ENCODE data around the gene TMEM253. TPM values are rescaled to one million over a fixed set of nuclear protein-coding genes. Genes with fewer than 3 reads are reported as not detected.

Gene TMEM253
- total and polyA plus RNA-seq, 5 experiments from 2014 or later, result not detected

DNA sequence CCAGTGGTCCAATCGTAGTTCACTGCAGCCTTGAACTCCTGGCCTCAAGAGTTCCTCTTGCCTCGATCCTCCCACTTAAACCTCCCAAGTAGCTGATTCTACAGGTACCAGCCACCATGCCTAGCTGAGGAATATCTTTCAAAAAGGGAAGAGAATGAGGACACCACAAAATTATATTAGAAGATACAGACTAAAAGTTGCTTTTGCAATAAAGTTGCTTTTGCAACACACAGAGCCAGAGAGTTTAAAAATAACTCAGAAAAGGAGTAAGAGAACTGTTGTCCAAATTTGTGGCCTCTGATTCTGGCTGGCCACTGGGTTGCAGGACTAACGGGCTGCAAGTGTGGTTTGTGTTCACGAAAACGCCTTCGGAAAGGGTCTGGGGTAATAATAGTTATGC lies 19.8 kb downstream of the TMEM253 start:
- DNase-seq, result no peak
- no peak for ATAC-seq
- Mint-ChIP-seq H3K36me3 (peaks cover 0 to 8% (median 7%) of the 10 kb centered on the region in 3 donors), H3K27me3 (peaks cover 6 to 21% (median 14%) of the 10 kb centered on the region in 5 donors), H3K4me3 (no peak overlapping the region), H3K4me1 (no peaks in the 10 kb centered on the region), H3K9me3 (peaks cover 0 to 20% (median 5%) of the 10 kb centered on the region in 9 donors), H3K27ac (no peak overlapping the region)
- POLR2A ChIA-PET, result no interaction called here

- H3K9me3 Mint-ChIP-seq, result peaks cover 0 to 20% (median 5%) of the 10 kb centered on the region in 9 donors
- H3K27me3 Mint-ChIP-seq, result peaks cover 8 to 22% (median 16%) of the 10 kb centered on the region in 5 donors
- H3K36me3 Mint-ChIP-seq, result peaks cover 0 to 8% (median 7%) of the 10 kb centered on the region in 3 donors
- no peaks in the 10 kb centered on the region for H3K4me1 Mint-ChIP-seq
- POLR2A ChIA-PET, result no interaction called here
- H3K4me3 Mint-ChIP-seq, result no peak overlapping the region
- DNase-seq (no peak), ATAC-seq (no peak)
- H3K27ac Mint-ChIP-seq, result no peak overlapping the region
Observed at GRCh38 chr14:21121122-21121521, 20.3 kb downstream of the TMEM253 start.

GRCh38 chr14:21123429-21123828 lies 22.6 kb downstream of the TMEM253 start:
- no peaks in the 10 kb centered on the region for H3K4me1 Mint-ChIP-seq
- ATAC-seq, result no peak
- peaks cover 0 to 8% (median 7%) of the 10 kb centered on the region in 3 donors for H3K36me3 Mint-ChIP-seq
- peaks cover 0 to 20% (median 5%) of the 10 kb centered on the region in 9 donors for H3K9me3 Mint-ChIP-seq
- POLR2A ChIA-PET, result interaction anchor here (1.7 kb wide), 1 partner anchor 20 kb away, joined by 4 read pairs; no protein-coding TSS in a partner anchor
- no peak overlapping the region for H3K27ac Mint-ChIP-seq
- H3K27me3 Mint-ChIP-seq, result peaks cover 9 to 37% (median 18%) of the 10 kb centered on the region in 5 donors
- no peak for DNase-seq
- H3K4me3 Mint-ChIP-seq, result no peak overlapping the region

DNA sequence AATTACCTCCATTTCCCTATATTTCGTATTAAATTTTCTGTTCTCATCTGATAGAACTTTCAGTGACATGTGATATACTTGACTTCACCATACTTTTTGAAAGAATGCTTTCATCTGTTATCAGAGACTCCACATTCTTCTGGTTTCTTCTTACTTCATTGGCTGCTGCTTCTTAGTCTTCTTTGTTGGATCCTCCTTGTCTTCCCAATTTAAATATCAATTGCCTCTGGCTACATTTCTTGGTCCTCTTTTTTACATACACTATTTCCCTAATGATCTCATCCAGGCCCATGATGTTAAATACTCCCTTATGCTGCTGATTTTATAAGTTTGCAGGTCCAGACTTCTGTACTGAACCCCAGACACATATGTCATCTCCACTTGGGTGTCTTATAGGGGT lies 33.0 kb downstream of the TMEM253 start:
- Mint-ChIP-seq H3K27ac (no peak overlapping the region), H3K4me3 (no peak overlapping the region), H3K27me3 (peaks cover 0 to 2% (median 0%) of the 10 kb centered on the region in 5 donors), H3K4me1 (no peaks in the 10 kb centered on the region), H3K9me3 (no peaks in the 10 kb centered on the region), H3K36me3 (no peaks in the 10 kb centered on the region)
- DNase-seq (no peak), ATAC-seq (no peak)
- POLR2A ChIA-PET, result no interaction called here

- no peak overlapping the region for H3K27ac Mint-ChIP-seq
- H3K4me1 Mint-ChIP-seq, result no peaks in the 10 kb centered on the region
- no peaks in the 10 kb centered on the region for H3K9me3 Mint-ChIP-seq
- H3K4me3 Mint-ChIP-seq, result no peak overlapping the region
- H3K27me3 Mint-ChIP-seq, result peaks cover 0 to 2% (median 0%) of the 10 kb centered on the region in 5 donors
- no peaks in the 10 kb centered on the region for H3K36me3 Mint-ChIP-seq
- ATAC-seq, result no peak
- POLR2A ChIA-PET, result no interaction called here
- peak in 3 of 10 donors; percentile 13 to 26 (median 21) for DNase-seq
Observed at GRCh38 chr14:21136024-21136423, 35.2 kb downstream of the TMEM253 start.

DNA sequence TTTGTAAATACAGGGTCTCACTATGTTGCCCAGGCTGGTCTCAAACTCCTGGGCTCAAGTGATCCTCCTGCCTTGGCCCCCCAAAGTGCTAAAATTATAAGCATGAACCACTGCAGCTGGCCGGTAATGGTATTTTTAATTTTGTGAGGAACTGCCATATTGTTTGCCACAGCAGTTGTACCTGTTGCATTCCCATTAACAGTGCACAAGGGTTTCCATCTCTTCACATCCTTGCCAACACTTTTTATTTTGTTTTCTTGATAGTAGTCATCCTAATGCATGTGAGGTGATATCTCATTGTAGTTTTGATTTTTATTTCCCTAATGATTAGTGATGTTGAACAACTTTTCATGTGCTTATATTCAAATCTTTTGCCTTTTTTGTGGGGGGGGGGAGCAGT lies 41.5 kb downstream of the TMEM253 start:
- Mint-ChIP-seq H3K4me1 (no peaks in the 10 kb centered on the region), H3K9me3 (peaks cover 10 to 34% (median 18%) of the 10 kb centered on the region in 9 donors), H3K27me3 (peaks cover 4 to 13% (median 9%) of the 10 kb centered on the region in 5 donors), H3K4me3 (no peak overlapping the region), H3K27ac (no peak overlapping the region), H3K36me3 (peaks cover 0 to 21% (median 13%) of the 10 kb centered on the region in 3 donors)
- DNase-seq, result no peak
- no peak for ATAC-seq
- POLR2A ChIA-PET, result no interaction called here

- Mint-ChIP-seq H3K4me3 (no peak overlapping the region), H3K4me1 (no peaks in the 10 kb centered on the region), H3K9me3 (peaks cover 10 to 34% (median 18%) of the 10 kb centered on the region in 9 donors), H3K36me3 (peaks cover 0 to 21% (median 13%) of the 10 kb centered on the region in 3 donors), H3K27ac (no peak overlapping the region), H3K27me3 (peaks cover 4 to 13% (median 9%) of the 10 kb centered on the region in 5 donors)
- POLR2A ChIA-PET, result no interaction called here
- DNase-seq (no peak), ATAC-seq (no peak)
Observed at GRCh38 chr14:21145437-21145836, 44.6 kb downstream of the TMEM253 start.

DNA sequence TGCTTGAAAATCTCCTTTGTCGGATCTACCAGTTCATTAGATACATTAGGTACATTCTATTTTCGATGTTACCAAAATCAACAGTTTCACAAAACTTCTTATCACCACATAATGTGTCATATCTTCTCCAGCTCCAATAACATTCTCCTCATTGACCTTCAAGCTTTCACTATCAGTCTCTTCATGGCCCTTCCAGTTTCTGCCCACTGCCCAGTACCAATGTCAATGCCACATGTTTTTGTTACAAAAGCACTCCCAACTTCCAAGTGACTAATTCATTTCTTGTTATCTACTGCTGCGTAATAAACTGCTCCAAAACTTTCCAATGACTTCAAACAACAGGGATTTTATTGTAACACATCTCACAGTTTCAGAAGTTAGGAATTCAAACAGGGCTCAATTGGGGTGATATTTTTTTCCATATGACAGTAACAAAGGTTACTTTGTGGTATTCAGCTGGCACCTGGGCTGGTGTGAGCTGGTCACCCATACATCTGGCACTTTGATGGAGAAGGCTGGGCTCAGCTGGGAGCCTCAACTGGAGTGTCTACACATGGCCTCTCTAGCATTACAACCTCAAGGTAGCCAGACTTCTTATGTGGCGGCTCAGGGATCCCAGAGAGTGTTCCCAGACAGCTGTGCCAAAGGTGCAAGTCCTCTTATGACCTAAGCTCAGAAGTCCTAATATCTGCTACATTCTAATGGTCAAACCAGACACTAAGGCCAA lies 48.9 kb downstream of the TMEM253 start:
- ATAC-seq (no peak), DNase-seq (no peak)
- Mint-ChIP-seq H3K36me3 (peaks cover 0 to 15% (median 10%) of the 10 kb centered on the region in 3 donors), H3K9me3 (peaks cover 4 to 19% (median 14%) of the 10 kb centered on the region in 9 donors), H3K4me3 (no peak overlapping the region), H3K4me1 (no peaks in the 10 kb centered on the region), H3K27me3 (peaks cover 2 to 10% (median 7%) of the 10 kb centered on the region in 5 donors), H3K27ac (no peak overlapping the region)
- POLR2A ChIA-PET, result no interaction called here

Other genes starting within 250 kb of the TMEM253 start
- gene RNASE3, start 209.7 kb upstream of the TMEM253 start, total RNA-seq, result not detected
- gene RNASE3, start 209.7 kb upstream of the TMEM253 start, polyA plus RNA-seq, result not detected
- gene RNASE2, start 145.6 kb upstream of the TMEM253 start, total RNA-seq, result not detected
- gene RNASE2, start 145.6 kb upstream of the TMEM253 start, polyA plus RNA-seq, result not detected
- 100 to 1,000 TPM; 120 to 127 TPM for gene METTL17, start 111.1 kb upstream of the TMEM253 start, total RNA-seq
- 10 to 100 TPM; 29.8 to 50.8 (median 38.2) TPM for gene METTL17, start 111.1 kb upstream of the TMEM253 start, polyA plus RNA-seq
- under 1 TPM; 0.80 to 0.91 TPM for gene SLC39A2, start 101.8 kb upstream of the TMEM253 start, total RNA-seq
- gene SLC39A2, start 101.8 kb upstream of the TMEM253 start, polyA plus RNA-seq, result not detected
- gene NDRG2, start 76.0 kb upstream of the TMEM253 start, total RNA-seq, result 10 to 100 TPM; 30.8 to 35.4 TPM
- 10 to 100 TPM; 24.6 to 32.7 (median 28.3) TPM for gene NDRG2, start 76.0 kb upstream of the TMEM253 start, polyA plus RNA-seq
- not detected for gene TPPP2, start 70.8 kb upstream of the TMEM253 start, total RNA-seq
- gene TPPP2, start 70.8 kb upstream of the TMEM253 start, polyA plus RNA-seq, result not detected
- gene RNASE13, start 66.3 kb upstream of the TMEM253 start, total RNA-seq, result not detected
- gene RNASE13, start 66.3 kb upstream of the TMEM253 start, polyA plus RNA-seq, result not detected
- gene RNASE7, start 58.7 kb upstream of the TMEM253 start, total RNA-seq, result not detected
- not detected for gene RNASE7, start 58.7 kb upstream of the TMEM253 start, polyA plus RNA-seq
- gene RNASE8, start 43.2 kb upstream of the TMEM253 start, total RNA-seq, result not detected
- not detected for gene RNASE8, start 43.2 kb upstream of the TMEM253 start, polyA plus RNA-seq
- gene ARHGEF40, start 30.8 kb upstream of the TMEM253 start, total RNA-seq, result under 1 TPM; 0.08 to 0.36 TPM
- gene ARHGEF40, start 30.8 kb upstream of the TMEM253 start, polyA plus RNA-seq, result under 1 TPM; 0.03 to 0.45 (median 0.06) TPM
- gene ZNF219, start 2.4 kb upstream of the TMEM253 start, total RNA-seq, result 1 to 10 TPM; 6.9 to 7.7 TPM
- gene ZNF219, start 2.4 kb upstream of the TMEM253 start, polyA plus RNA-seq, result 1 to 10 TPM; 1.7 to 3.6 (median 1.8) TPM
- not detected for gene OR5AU1, start 55.0 kb downstream of the TMEM253 start, total RNA-seq
- gene OR5AU1, start 55.0 kb downstream of the TMEM253 start, polyA plus RNA-seq, result not detected
- 100 to 1,000 TPM; 569 to 584 TPM for gene HNRNPC, start 168.4 kb downstream of the TMEM253 start, total RNA-seq
- gene HNRNPC, start 168.4 kb downstream of the TMEM253 start, polyA plus RNA-seq, result 100 to 1,000 TPM; 795 to 893 (median 875) TPM
- gene RPGRIP1, start 179.0 kb downstream of the TMEM253 start, total RNA-seq, result not detected
- gene RPGRIP1, start 179.0 kb downstream of the TMEM253 start, polyA plus RNA-seq, result under 1 TPM in 1 of 3 donors, not detected in 2; 0.09 TPM